Liver (tissue), 9 donors: ENCODE measurements around the gene WDR1. TPM values are rescaled to one million over a fixed set of nuclear protein-coding genes. Genes with fewer than 3 reads are reported as not detected.

ENCODE experiments used
- DNase-seq: peaks from one replicate; pipeline ENCODE4 v3.0.0-alpha.2; 2017; ENCODE audit warnings: low spot score
- H3K27ac ChIP-seq, 2 donors: one replicate each; pipeline ENCODE4 v1.7.0; 2013; ENCODE audit warnings: inconsistent platforms in 2 of 2, low read length in 2 of 2, control low read depth in 1 of 2, low read depth in 1 of 2, mild to moderate bottlenecking in 1 of 2
- H3K27me3 ChIP-seq, 4 donors: one replicate each; pipeline versions ENCODE4 v1.6.1 to v1.7.0; 2013; ENCODE audit warnings: low read length in 3 of 4, inconsistent platforms in 1 of 4, mild to moderate bottlenecking in 1 of 4, moderate library complexity in 1 of 4; ENCODE audit not compliant: control insufficient read depth in 4 of 4, insufficient read depth in 4 of 4
- H3K36me3 ChIP-seq, 4 donors: one replicate each; pipeline versions ENCODE4 v1.6.1 to v1.7.0; 2013; ENCODE audit warnings: low read length in 3 of 4, mild to moderate bottlenecking in 3 of 4, low read depth in 1 of 4, moderate library complexity in 1 of 4; ENCODE audit not compliant: control insufficient read depth in 4 of 4, insufficient read depth in 3 of 4
- H3K4me1 ChIP-seq, 4 donors: one replicate each; pipeline versions ENCODE4 v1.6.1 to v1.7.0; 2013; ENCODE audit warnings: low read length in 3 of 4, mild to moderate bottlenecking in 3 of 4, moderate library complexity in 1 of 4; ENCODE audit not compliant: control insufficient read depth in 4 of 4, insufficient read depth in 4 of 4
- H3K4me3 ChIP-seq, 3 donors: one replicate each; pipeline versions ENCODE4 v1.6.1 to v1.7.0; 2013; ENCODE audit warnings: low read length in 3 of 3, control low read depth in 1 of 3, low read depth in 1 of 3, mild to moderate bottlenecking in 1 of 3
- H3K9ac ChIP-seq, 2 donors: one replicate each; pipeline ENCODE4 v1.7.0; 2013; ENCODE audit warnings: low read length in 2 of 2, mild to moderate bottlenecking in 2 of 2, moderate library complexity in 2 of 2, control low read depth in 1 of 2, low read depth in 1 of 2
- H3K9me3 ChIP-seq, 4 donors: one replicate each; pipeline versions ENCODE4 v1.6.1 to v1.7.0; 2013; ENCODE audit warnings: low read length in 3 of 4; ENCODE audit not compliant: control insufficient read depth in 4 of 4
- FOXA1 ChIP-seq: IDR thresholded peaks from 2 replicates; pipeline ENCODE4 v1.6.1; 2016; ENCODE audit warnings: antibody characterized with exemption
- FOXA2 ChIP-seq: IDR thresholded peaks from 2 replicates; pipeline ENCODE4 v1.6.1; 2016; ENCODE audit warnings: antibody characterized with exemption
- GABPA ChIP-seq, 2 donors: IDR thresholded peaks in 1 of 2; conservative IDR thresholded peaks in 1 of 2; 2 replicates each; pipeline ENCODE4 v1.6.1; 2016; ENCODE audit warnings: antibody characterized with exemption in 2 of 2, mild to moderate bottlenecking in 1 of 2, moderate library complexity in 1 of 2
- HNF4A ChIP-seq, 2 donors: conservative IDR thresholded peaks; 2 replicates each; pipeline ENCODE4 v1.6.1; 2016; ENCODE audit warnings: antibody characterized with exemption in 2 of 2, mild to moderate bottlenecking in 2 of 2
- HNF4G ChIP-seq: IDR thresholded peaks from 2 replicates; pipeline ENCODE4 v1.6.1; 2016; ENCODE audit warnings: antibody characterized with exemption
- JUND ChIP-seq, 2 donors: IDR thresholded peaks; 2 replicates each; pipeline ENCODE4 v1.6.1; 2016; ENCODE audit warnings: antibody characterized with exemption in 2 of 2
- NR2F2 ChIP-seq: IDR thresholded peaks from 2 replicates; pipeline ENCODE4 v1.6.1; 2016; ENCODE audit warnings: antibody characterized with exemption
- RAD21 ChIP-seq, 2 donors: IDR thresholded peaks; 2 replicates each; pipeline ENCODE4 v1.6.1; 2016; ENCODE audit warnings: antibody characterized with exemption in 2 of 2, mild to moderate bottlenecking in 2 of 2
- RXRA ChIP-seq, 2 donors: IDR thresholded peaks; 2 replicates each; pipeline ENCODE4 v1.6.1; 2017 to 2018; ENCODE audit warnings: antibody characterized with exemption in 2 of 2, mild to moderate bottlenecking in 1 of 2
- SP1 ChIP-seq: IDR thresholded peaks from 2 replicates; pipeline ENCODE4 v1.6.1; 2018; ENCODE audit warnings: antibody characterized with exemption, mild to moderate bottlenecking
- TAF1 ChIP-seq: conservative IDR thresholded peaks from 2 replicates; pipeline ENCODE4 v1.6.1; 2016; ENCODE audit warnings: antibody characterized with exemption, mild to moderate bottlenecking
- YY1 ChIP-seq: IDR thresholded peaks from 2 replicates; pipeline ENCODE4 v1.6.1; 2016; ENCODE audit warnings: antibody characterized with exemption, mild to moderate bottlenecking
- WGBS: extraction: QIAGEN DNeasy Blood & Tissue Kit; methylation state at CpG from one replicate; pipeline ENCODE4 v1.1.7; 2013; 5-methylcytosine and 5-hydroxymethylcytosine counted together
- polyA plus RNA-seq, 2 donors: library from polyadenylated mRNA; stranded (reverse) in 1 of 2; unstranded in 1 of 2; fragments of 200-250 nt in 1 of 2; fragments of >200 nt in 1 of 2; fragmentation: Nextera tagmentation in 1 of 2; extraction: Ambion mirVana in 1 of 2; gene quantifications; one replicate each; pipeline versions ENCODE4 v1.2.1 to v1.2.3, GENCODE V29; 2013 to 2015
- total RNA-seq, 2 donors: library from RNA; depleted of rRNA; stranded (reverse); fragments of >200 nt; gene quantifications; one replicate each; pipeline ENCODE4 v1.2.3, GENCODE V29; 2014
- TF ChIP-seq, protein P1 (sequence below): IDR thresholded peaks from 2 replicates; pipeline ENCODE4 v1.6.1; 2016; ENCODE audit warnings: antibody characterized with exemption
- TF ChIP-seq, protein P2 (sequence below): IDR thresholded peaks from 2 replicates; pipeline ENCODE4 v1.6.1; 2016; ENCODE audit warnings: antibody characterized with exemption, mild to moderate bottlenecking
- TF ChIP-seq, protein P3 (sequence below): IDR thresholded peaks from 2 replicates; pipeline ENCODE4 v1.6.1; 2016; ENCODE audit warnings: antibody characterized with exemption
- TF ChIP-seq, protein P4 (sequence below): IDR thresholded peaks from 2 replicates; pipeline ENCODE4 v1.6.1; 2016; ENCODE audit warnings: antibody characterized with exemption
- TF ChIP-seq, protein P5 (sequence below): fragments of 150-350 bp; IDR thresholded peaks from 2 replicates; pipeline ENCODE4 v1.5.1; 2017; ENCODE audit warnings: improper control_type of control experiment, low read depth, low read length; ENCODE audit not compliant: missing input control
- donor health status: healthy.
- donor health status: healthy.
- donor health status: healthy.
- donor health status: healthy.
- donor health status: healthy.

Gene WDR1
- total and polyA plus RNA-seq, 4 donors = 31.1 to 97.4 (median 65.7) TPM

DNA sequence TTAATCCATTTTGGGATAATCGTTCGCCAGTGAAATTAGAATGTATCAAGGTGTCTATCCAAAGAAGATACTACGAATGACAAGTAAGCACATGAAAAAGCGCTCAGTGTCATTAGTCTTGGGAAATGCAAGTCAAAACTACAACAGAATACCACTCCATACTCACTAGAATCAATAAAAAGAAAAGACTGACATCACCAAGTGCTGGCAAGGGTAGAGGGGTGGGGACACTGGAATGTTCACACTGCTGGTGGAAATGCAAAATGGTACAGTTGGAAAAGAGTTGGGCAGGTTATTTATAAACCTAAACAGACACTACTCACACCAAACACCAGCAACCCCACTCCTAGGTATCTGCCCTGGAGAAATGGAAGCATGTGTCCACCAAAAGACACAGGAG is 11.2 kb downstream of the WDR1 start (continued):
- TF ChIP-seq, protein P1, sequence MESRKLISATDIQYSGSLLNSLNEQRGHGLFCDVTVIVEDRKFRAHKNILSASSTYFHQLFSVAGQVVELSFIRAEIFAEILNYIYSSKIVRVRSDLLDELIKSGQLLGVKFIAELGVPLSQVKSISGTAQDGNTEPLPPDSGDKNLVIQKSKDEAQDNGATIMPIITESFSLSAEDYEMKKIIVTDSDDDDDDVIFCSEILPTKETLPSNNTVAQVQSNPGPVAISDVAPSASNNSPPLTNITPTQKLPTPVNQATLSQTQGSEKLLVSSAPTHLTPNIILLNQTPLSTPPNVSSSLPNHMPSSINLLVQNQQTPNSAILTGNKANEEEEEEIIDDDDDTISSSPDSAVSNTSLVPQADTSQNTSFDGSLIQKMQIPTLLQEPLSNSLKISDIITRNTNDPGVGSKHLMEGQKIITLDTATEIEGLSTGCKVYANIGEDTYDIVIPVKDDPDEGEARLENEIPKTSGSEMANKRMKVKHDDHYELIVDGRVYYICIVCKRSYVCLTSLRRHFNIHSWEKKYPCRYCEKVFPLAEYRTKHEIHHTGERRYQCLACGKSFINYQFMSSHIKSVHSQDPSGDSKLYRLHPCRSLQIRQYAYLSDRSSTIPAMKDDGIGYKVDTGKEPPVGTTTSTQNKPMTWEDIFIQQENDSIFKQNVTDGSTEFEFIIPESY = no peak
- TF ChIP-seq NR2F2 = no peak
- no peak for TF ChIP-seq FOXA1
- no peak for TF ChIP-seq TAF1
- no peak for TF ChIP-seq SP1
- TF ChIP-seq FOXA2 = no peak
- no peak for TF ChIP-seq RAD21 (IDR thresholded peaks at IDR 0.05)
- TF ChIP-seq HNF4A (conservative IDR thresholded peaks at IDR 0.05) = no peak

DNA sequence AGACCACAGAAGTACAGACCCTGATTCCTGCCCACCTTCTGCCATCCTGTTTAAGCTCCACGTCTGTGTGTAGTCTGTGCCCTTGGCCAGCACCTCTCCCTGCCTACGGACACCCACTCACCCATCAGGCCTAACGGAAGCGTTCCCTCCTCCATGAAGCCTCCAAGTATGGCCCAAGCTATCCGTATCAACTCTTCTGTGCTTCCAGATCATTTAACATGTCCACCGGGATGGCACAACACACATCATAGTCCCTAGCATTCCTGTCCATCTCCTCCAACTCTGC is 11.7 kb downstream of the WDR1 start:
- Histone ChIP-seq H3K9me3 (no peaks in the 10 kb centered on the region), H3K27me3 (no peaks in the 10 kb centered on the region), H3K27ac (no peak overlapping the region), H3K9ac (no peak overlapping the region), H3K4me3 (no peak overlapping the region), H3K4me1 (peaks cover 5 to 18% (median 14%) of the 10 kb centered on the region in 4 donors), H3K36me3 (peaks cover 0 to 20% (median 8%) of the 10 kb centered on the region in 4 donors)
- DNase-seq = no peak
- no peak for TF ChIP-seq YY1
- 91% methylated on average over 6 of the region's 6 CpGs for WGBS

DNA sequence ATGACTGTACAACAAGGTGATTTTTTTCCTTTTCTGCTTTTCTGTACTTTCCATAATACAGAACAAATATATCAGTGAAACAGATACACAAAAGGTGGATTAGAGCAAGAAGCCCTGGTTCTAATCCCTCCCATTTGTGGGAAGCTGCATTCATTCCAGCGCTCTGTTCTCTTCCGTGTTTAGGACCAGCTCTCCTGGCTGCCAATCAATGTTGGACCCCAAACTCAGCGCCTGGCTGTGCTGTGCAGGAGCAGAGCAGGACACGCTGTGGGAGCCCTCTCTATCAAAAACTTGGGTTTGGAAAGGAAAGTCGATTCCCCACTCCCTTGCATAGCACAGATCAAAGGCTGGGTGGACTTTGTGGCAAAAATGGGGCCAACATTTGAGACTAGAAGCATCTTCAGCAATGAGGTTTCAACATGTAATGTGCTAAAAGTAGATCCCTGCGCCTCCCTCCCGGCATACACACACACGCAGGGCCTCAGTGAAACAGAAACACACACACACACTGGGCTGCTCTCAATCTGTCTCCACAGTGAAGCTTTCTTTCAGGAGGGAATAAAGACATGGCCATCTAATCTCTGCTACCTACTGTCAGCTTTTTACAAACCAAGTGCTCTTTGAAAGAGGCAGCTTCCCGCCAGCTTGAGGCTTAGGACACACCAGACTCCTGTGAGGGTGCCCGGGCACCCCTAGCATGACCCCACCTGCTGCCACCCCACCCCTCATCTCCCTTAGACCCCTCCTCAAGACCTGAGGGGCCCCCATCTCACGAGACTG is 12.2 kb downstream of the WDR1 start:
- WGBS = 88% methylated on average over 11 of the region's 11 CpGs
- Histone ChIP-seq H3K36me3 (peaks cover 0 to 21% (median 8%) of the 10 kb centered on the region in 4 donors), H3K4me1 (peaks cover 5 to 18% (median 14%) of the 10 kb centered on the region in 4 donors), H3K27ac (no peak overlapping the region), H3K4me3 (no peak overlapping the region), H3K27me3 (no peaks in the 10 kb centered on the region), H3K9me3 (no peaks in the 10 kb centered on the region), H3K9ac (no peak overlapping the region)
- DNase-seq = no peak
- no peak for TF ChIP-seq RAD21 (IDR thresholded peaks at IDR 0.05)
- no peak for TF ChIP-seq JUND (IDR thresholded peaks at IDR 0.05)
- TF ChIP-seq, protein P2, sequence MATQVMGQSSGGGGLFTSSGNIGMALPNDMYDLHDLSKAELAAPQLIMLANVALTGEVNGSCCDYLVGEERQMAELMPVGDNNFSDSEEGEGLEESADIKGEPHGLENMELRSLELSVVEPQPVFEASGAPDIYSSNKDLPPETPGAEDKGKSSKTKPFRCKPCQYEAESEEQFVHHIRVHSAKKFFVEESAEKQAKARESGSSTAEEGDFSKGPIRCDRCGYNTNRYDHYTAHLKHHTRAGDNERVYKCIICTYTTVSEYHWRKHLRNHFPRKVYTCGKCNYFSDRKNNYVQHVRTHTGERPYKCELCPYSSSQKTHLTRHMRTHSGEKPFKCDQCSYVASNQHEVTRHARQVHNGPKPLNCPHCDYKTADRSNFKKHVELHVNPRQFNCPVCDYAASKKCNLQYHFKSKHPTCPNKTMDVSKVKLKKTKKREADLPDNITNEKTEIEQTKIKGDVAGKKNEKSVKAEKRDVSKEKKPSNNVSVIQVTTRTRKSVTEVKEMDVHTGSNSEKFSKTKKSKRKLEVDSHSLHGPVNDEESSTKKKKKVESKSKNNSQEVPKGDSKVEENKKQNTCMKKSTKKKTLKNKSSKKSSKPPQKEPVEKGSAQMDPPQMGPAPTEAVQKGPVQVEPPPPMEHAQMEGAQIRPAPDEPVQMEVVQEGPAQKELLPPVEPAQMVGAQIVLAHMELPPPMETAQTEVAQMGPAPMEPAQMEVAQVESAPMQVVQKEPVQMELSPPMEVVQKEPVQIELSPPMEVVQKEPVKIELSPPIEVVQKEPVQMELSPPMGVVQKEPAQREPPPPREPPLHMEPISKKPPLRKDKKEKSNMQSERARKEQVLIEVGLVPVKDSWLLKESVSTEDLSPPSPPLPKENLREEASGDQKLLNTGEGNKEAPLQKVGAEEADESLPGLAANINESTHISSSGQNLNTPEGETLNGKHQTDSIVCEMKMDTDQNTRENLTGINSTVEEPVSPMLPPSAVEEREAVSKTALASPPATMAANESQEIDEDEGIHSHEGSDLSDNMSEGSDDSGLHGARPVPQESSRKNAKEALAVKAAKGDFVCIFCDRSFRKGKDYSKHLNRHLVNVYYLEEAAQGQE = no peak
- TF ChIP-seq TAF1 = no peak
- no peak for TF ChIP-seq HNF4G
- no peak for TF ChIP-seq GABPA (IDR thresholded peaks at IDR 0.05 in 1 of 2, conservative IDR thresholded peaks at IDR 0.05 in 1 of 2)
- TF ChIP-seq, protein P3, sequence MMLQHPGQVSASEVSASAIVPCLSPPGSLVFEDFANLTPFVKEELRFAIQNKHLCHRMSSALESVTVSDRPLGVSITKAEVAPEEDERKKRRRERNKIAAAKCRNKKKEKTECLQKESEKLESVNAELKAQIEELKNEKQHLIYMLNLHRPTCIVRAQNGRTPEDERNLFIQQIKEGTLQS = no peak
- no peak for TF ChIP-seq NR2F2
- no peak for TF ChIP-seq SP1
- TF ChIP-seq RXRA (IDR thresholded peaks at IDR 0.05) = no peak
- TF ChIP-seq, protein P1 = no peak
- no peak for TF ChIP-seq FOXA2
- TF ChIP-seq, protein P4, sequence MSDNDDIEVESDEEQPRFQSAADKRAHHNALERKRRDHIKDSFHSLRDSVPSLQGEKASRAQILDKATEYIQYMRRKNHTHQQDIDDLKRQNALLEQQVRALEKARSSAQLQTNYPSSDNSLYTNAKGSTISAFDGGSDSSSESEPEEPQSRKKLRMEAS = no peak
- no peak for TF ChIP-seq FOXA1
- TF ChIP-seq, protein P5, sequence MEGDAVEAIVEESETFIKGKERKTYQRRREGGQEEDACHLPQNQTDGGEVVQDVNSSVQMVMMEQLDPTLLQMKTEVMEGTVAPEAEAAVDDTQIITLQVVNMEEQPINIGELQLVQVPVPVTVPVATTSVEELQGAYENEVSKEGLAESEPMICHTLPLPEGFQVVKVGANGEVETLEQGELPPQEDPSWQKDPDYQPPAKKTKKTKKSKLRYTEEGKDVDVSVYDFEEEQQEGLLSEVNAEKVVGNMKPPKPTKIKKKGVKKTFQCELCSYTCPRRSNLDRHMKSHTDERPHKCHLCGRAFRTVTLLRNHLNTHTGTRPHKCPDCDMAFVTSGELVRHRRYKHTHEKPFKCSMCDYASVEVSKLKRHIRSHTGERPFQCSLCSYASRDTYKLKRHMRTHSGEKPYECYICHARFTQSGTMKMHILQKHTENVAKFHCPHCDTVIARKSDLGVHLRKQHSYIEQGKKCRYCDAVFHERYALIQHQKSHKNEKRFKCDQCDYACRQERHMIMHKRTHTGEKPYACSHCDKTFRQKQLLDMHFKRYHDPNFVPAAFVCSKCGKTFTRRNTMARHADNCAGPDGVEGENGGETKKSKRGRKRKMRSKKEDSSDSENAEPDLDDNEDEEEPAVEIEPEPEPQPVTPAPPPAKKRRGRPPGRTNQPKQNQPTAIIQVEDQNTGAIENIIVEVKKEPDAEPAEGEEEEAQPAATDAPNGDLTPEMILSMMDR = no peak
